Stimulated activated CD4-positive, alpha-beta T cell treated with anti-CD3 and anti-CD28 coated beads, TNF-alpha, amount 100 ng/mL, for 1 hour (primary cell): ENCODE results near the gene MAP7.
"Not testable (repeated sequence)": the region's sequence is repeated elsewhere in the genome, so short reads cannot be mapped to it uniquely, and the experiment has no call there.

ENCODE experiments used
- DNase-seq, 3 donors: peaks; one replicate each; pipeline ENCODE4 v3.0.0-alpha.2; 2020; ENCODE audit warnings: low read depth in 3 of 3, low spot score in 1 of 3

Gene MAP7

GRCh38 chr6:136396908-136397307 is 153.3 kb downstream of the MAP7 start:
- DNase-seq: no peak

- not testable (repeated sequence) for DNase-seq
Observed at GRCh38 chr6:136390959-136391358, 159.3 kb downstream of the MAP7 start.

DNA sequence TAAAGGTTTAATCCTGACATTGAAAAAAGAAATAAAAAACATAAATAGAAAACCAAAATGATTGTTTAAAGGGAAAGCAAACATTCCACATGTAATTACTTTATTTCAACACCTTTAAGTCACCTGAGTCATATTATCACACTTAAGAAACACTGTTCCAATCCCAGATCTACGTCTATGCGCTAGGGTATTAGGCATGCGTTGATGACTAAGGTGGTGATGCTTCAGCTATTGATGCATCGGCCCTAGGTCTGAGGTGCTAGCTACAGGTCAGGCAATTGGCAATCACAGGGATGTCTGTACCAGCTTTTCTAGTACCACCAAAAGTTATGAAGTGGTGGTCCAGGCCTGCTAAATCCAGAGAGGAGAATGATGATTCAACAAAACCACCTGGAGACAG is 162.9 kb downstream of the MAP7 start:
- DNase-seq: no peak

DNA sequence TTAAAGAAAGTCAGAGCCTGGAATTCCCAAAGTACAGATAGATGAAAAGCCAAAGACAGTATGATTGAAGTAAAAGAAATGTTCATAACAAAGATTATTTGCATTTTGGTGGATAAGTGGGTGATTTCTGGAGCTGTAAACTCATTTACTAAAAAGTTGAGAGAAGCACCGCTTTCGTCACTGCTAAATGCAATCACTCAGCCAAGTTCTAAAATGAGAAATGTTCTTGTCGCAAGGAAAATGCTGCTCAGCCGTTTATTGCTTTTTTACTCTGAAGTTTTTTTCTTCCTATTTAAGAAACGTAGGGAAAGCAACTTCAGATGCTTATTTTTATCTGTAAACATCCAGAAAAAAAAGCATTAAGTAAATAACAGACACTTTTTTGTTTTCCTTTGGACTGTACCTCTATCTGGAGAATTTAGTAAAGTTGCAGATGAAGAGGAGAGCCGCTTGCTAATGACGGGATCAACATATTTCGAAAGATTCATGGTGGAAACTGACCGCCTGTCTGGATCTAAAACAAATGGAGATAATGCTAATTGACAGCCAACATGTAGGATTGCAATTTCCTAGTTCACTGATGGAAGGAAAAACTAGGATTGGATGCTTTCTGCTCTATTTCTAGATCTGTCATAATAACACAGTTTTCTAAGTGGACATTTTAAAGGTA is 166.8 kb downstream of the MAP7 start:
- no peak for DNase-seq

GRCh38 chr6:136382676-136383252 is 167.5 kb downstream of the MAP7 start:
- DNase-seq: no peak

GRCh38 chr6:136378888-136379287 is 171.3 kb downstream of the MAP7 start:
- no peak for DNase-seq

DNA sequence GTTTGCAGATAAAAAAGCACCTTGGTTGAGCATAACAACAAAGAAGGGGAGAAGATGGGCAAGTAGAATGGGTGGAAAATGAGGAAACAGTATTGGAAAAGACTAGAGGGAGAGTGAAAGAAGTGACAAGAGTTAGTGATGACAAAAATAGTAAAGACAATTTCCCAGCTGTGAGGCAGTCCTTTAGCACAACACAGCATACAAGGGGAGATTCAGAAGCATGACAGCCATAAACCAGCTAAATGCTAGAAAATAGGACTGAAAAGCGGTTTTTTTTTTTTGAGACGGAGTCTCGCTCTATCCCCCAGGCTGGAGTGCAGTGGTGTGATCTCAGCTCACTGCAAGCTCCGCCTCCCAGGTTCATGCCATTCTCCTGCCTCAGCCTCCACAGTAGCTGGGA is 174.4 kb downstream of the MAP7 start:
- not testable (repeated sequence) for DNase-seq

- no peak for DNase-seq
Observed at GRCh38 chr6:136371959-136372358, 178.3 kb downstream of the MAP7 start.

DNA sequence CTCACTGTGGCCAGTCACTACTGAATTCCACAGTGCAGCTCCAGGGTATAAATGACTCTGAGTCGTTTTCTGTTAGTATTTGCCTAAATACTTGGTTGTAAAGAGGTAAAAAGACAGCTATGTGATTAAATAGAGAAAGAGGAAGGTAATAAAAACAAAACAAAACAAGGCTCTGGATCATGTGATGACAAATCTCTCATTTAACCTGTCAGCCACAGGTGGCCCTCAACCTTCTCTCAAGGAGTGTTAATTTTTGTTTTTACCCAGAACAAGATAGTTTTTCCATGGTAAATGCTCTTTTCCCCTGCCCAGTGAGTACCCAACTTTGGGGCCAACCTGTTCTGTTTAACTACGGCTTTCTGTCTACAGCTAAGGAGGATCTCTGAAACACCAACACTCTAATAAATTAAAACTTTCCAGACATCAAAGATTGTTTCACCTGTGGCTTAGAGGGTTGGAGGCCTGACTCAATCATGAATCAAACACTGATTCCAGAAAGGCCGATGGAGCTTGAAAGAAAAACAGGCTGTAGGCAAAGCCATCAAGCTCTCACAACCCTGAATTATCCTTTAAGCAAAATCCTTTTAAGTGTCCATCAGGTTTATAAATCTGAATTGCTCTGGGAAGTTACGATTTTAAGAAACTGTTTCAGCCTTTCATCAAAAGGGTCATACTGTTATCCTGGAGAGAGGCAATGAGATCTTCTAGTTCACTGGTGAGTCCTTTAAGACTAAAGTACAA is 179.1 kb downstream of the MAP7 start:
- no peak for DNase-seq

- no peak for DNase-seq
Observed at GRCh38 chr6:136365776-136366354, 184.4 kb downstream of the MAP7 start.

GRCh38 chr6:136362421-136363356 is 187.5 kb downstream of the MAP7 start:
- no peak for DNase-seq

GRCh38 chr6:136361787-136362186 is 188.4 kb downstream of the MAP7 start:
- no peak for DNase-seq

GRCh38 chr6:136360783-136361182 is 189.4 kb downstream of the MAP7 start:
- no peak for DNase-seq

- no peak for DNase-seq
Observed at GRCh38 chr6:136359851-136360250, 190.4 kb downstream of the MAP7 start.

DNA sequence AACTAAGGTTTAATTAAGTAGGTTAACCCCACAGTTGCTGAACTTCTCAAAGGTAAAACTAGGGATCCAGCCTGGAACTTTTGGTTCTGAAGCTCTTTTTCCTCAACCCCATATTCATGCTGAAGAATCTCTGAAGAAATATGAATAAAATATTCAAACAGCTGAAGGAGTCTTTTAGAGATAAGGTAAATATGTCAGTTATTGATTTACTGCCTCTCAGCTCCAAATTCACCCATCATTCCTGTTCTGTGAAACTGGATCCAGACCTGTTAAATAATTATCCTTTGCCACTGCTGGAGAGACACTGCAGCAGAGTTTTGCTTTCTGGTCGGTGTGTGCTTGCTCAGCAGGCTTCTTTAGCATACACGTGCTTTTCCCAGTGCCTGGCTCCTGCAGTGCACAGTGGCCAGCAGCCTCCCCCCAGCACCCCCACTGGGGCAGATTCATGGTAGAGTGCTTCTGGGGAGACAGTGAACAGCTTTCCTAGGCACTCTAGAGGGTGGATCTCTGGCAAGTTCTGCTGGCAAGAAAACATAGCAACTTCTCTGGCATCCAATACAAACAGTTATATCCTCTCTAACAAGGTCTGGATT is 198.6 kb downstream of the MAP7 start:
- DNase-seq: no peak

GRCh38 chr6:136350914-136351313 is 199.3 kb downstream of the MAP7 start:
- DNase-seq: no peak

DNA sequence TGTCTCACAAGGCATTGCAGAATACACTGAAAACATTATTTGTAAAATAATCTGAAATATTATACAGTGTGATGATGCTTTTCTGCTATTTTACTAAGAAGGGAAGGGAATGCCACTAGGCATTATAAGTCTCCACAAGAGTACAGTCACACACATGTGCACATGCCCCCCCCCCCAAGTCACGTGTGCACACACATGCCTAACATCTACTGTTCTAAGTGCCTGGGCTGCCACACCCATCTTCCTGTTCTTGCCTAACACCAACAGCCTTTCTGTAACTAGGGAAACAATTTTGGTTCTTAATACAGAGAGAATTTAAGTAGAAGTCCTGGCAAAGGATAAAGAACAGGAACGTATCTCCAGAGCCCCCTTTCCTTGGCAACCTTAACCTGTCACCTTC is 202.4 kb downstream of the MAP7 start:
- DNase-seq: no peak

DNA sequence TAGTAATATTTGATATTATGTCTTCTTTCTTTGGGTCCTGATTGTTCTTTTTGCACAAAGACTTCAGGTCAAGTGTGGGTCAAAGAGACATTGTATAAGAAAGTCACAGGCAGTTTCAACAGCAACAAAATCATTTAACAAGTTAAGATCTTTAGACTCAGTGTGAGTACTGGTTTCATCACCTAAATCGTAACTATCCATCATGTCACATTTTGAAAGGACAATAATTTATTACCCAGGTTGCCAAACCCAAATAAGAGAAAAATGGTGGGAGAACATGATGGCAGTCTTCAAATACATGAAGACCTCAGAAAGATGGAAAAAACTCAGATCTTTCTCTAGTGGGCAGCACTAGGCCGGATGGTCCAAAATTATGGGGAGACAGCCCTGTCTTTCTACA is 205.1 kb downstream of the MAP7 start:
- no peak for DNase-seq

GRCh38 chr6:136344420-136344819 is 205.8 kb downstream of the MAP7 start:
- DNase-seq: no peak

DNA sequence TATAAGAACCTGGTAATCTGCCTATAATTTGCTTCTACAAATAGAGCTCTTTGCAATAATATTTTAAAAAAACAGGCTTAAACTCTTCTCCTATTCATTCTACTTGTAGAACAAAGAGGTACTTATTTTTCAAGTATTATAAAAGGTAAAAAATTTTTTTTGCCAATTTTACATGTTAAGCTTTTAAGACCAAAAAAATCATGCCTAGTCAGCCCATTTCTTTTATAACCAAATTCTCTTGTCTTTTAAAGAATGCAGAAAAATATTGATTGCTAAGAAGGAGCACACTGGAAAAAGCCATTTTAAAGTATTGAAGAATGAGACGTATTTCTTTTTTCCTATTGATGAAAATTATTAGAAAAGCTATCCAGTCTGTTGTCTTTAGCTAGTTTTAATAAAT is 206.5 kb downstream of the MAP7 start:
- DNase-seq: no peak

DNA sequence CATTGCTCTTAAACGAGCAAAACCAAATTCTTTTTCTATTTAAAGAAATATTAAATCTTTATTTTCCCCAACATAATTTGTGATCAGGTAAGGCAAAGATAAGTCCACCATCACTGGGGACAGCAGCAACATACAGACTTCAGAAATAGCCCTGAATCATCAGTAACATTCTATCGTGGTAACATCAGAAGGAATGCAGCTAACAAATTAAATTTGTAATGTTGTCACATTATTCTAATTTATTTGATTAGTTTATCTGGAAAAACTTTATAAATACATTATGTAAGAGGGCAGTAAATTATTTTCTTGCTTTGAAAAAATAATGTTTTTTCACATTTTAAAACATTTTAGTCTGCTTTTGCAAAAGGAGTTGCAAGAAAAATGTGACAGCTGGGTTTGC is 206.9 kb downstream of the MAP7 start:
- no peak for DNase-seq
